Adrenal gland (tissue), 12 donors: ENCODE measurements around the gene APLN. TPM values are rescaled to one million over a fixed set of nuclear protein-coding genes. Genes with fewer than 3 reads are reported as not detected.

Experiments
- DNase-seq, 7 donors: peaks; one replicate each; pipeline ENCODE4 v3.0.0-alpha.2; 2019 to 2020
- H3K27ac ChIP-seq, 5 donors: fragments of 200-600 bp; sonication (generic) in 4 of 5; 1 replicate in 3 of 5; 2 replicates in 2 of 5; pipeline versions ENCODE4 v1.5.1 to v1.8.0; 2016 to 2020; ENCODE audit warnings: mild to moderate bottlenecking in 1 of 5
- H3K27me3 ChIP-seq: fragments of 200-600 bp; 2 replicates; pipeline ENCODE4 v1.8.0; 2021
- H3K36me3 ChIP-seq, 2 donors: fragments of 200-600 bp; replicated peaks in 1 of 2; 1 replicate in 1 of 2; 2 replicates in 1 of 2; pipeline versions ENCODE4 v1.5.1 to v1.8.0; 2018 to 2022
- H3K4me1 ChIP-seq, 2 donors: fragments of 200-600 bp; replicated peaks in 1 of 2; 1 replicate in 1 of 2; 2 replicates in 1 of 2; pipeline versions ENCODE4 v1.5.1 to v1.8.0; 2018 to 2021
- H3K4me3 ChIP-seq, 4 donors: fragments of 200-600 bp; sonication (generic) in 3 of 4; one replicate each; pipeline ENCODE4 v1.5.1; 2016 to 2018
- H3K9me3 ChIP-seq, 3 donors: fragments of 200-600 bp; sonication (generic) in 1 of 3; replicated peaks in 1 of 3; 1 replicate in 2 of 3; 2 replicates in 1 of 3; pipeline versions ENCODE4 v1.5.1 to v1.8.0; 2016 to 2021
- CTCF ChIP-seq, 6 experiments: fragments of 450-650 bp in 4 of 6; fragments of 200-600 bp in 2 of 6; sonication (generic) in 1 of 6; IDR thresholded peaks; 1 replicate in 5 of 6; 2 replicates in 1 of 6; pipeline versions ENCODE4 v1.5.1 to v1.8.0; 2016 to 2021; ENCODE audit warnings: antibody characterized with exemption in 6 of 6, mild to moderate bottlenecking in 2 of 6, moderate library complexity in 1 of 6
- POLR2A ChIP-seq, 2 donors: fragments of 450-650 bp; IDR thresholded peaks; one replicate each; pipeline ENCODE4 v1.6.1; 2017; ENCODE audit warnings: antibody characterized with exemption in 2 of 2, mild to moderate bottlenecking in 2 of 2, moderate library complexity in 1 of 2
- WGBS, 4 donors: extraction: QIAGEN DNeasy Blood & Tissue Kit in 2 of 4; methylation state at CpG; one replicate each; pipeline versions ENCODE4 v1.1.5 to v1.1.7; 2013 to 2017; 5-methylcytosine and 5-hydroxymethylcytosine counted together
- intact Hi-C, 2 donors: fragments of 100-400 bp; cut with DNase I; formaldehyde crosslinking; loops; one replicate each; pipeline versions ENCODE4 v1.14.1 to v1.15.0; 2022 to 2023
- polyA plus RNA-seq, 3 donors: library from polyadenylated mRNA; stranded (reverse); fragments of 200-250 nt in 2 of 3; fragments of 350-450 nt in 1 of 3; fragmentation: Illumina TruSeq in 1 of 3; extraction: RNeasy Lipid Tissue Mini Kit (QIAGEN cat#74804) in 1 of 3; gene quantifications; one replicate each; pipeline ENCODE4 v1.2.3, GENCODE V29; 2013 to 2014
- total RNA-seq, 9 donors: library from RNA; depleted of rRNA in 4 of 9; stranded (reverse); fragments of >200 nt in 4 of 9; fragments of 120-200 nt in 1 of 9; fragmentation: NEBNext Ultra II Directional in 1 of 9; extraction: Animal tissue kit (Norgen Biotek cat#: 25700) in 1 of 9; gene quantifications; one replicate each; pipeline versions ENCODE4 v1.1.0 to v1.2.4, GENCODE V29; 2013 to 2023
- donor health status: healthy with polysubstance abuse.
- donor health status: Bipolar disorder and iron deficiency.
- donor health status: DM: yes; HTN: yes; CAD: no.
- donor health status: DM: no; HTN: no; CAD: no.
- donor health status: DM: no; HTN: no; CAD: no.
- donor health status: DM: yes; HTN: yes; CAD: no.

The APLN gene
- total and polyA plus RNA-seq, 12 donors, result 0.67 to 27.5 (median 5.6) TPM

- no peak overlapping the region for H3K27ac ChIP-seq
- no peaks in the 10 kb centered on the region for H3K27me3 ChIP-seq
- TF ChIP-seq CTCF (IDR thresholded peaks at IDR 0.05) (no peak), POLR2A (IDR thresholded peaks at IDR 0.05) (no peak)
- H3K9me3 ChIP-seq, result no peaks in the 10 kb centered on the region
- intact Hi-C loops, result loop anchor here in 1 of 2 donors (10.0 kb wide), 1 partner anchor 280 kb away; no protein-coding TSS in a partner anchor
- 77 to 87% (median 83%) methylated on average over 2 to 5 of the region's 5 CpGs for WGBS, 4 donors
- no peak overlapping the region for H3K4me3 ChIP-seq
- DNase-seq, result no peak
- no peaks in the 10 kb centered on the region for H3K36me3 ChIP-seq
- no peaks in the 10 kb centered on the region for H3K4me1 ChIP-seq
Measured at GRCh38 chrX:129614481-129615255, 40.1 kb downstream of the APLN start.

- Histone ChIP-seq H3K9me3 (no peaks in the 10 kb centered on the region), H3K27me3 (no peaks in the 10 kb centered on the region), H3K27ac (no peak overlapping the region), H3K4me1 (no peaks in the 10 kb centered on the region), H3K36me3 (no peaks in the 10 kb centered on the region), H3K4me3 (no peak overlapping the region)
- DNase-seq, result no peak
- TF ChIP-seq POLR2A (IDR thresholded peaks at IDR 0.05) (no peak), CTCF (IDR thresholded peaks at IDR 0.05) (no peak)
- intact Hi-C loops, result loop anchor here in 1 of 2 donors (10.0 kb wide), 1 partner anchor 281 kb away; no protein-coding TSS in a partner anchor
Measured at GRCh38 chrX:129613596-129613995, 41.2 kb downstream of the APLN start.

GRCh38 chrX:129612396-129612795 lies 42.4 kb downstream of the APLN start:
- WGBS, 4 donors, result 58 to 84% (median 83%) methylated on average over 2 of the region's 2 CpGs; no CpG with 5 or more reads in 1 of the 4 donors
- no peak for TF ChIP-seq CTCF (IDR thresholded peaks at IDR 0.05)
- no peak for TF ChIP-seq POLR2A (IDR thresholded peaks at IDR 0.05)
- no peaks in the 10 kb centered on the region for H3K9me3 ChIP-seq
- no peak for DNase-seq
- H3K4me1 ChIP-seq, result no peaks in the 10 kb centered on the region
- no peaks in the 10 kb centered on the region for H3K36me3 ChIP-seq
- intact Hi-C loops, result loop anchor here in 1 of 2 donors (10.0 kb wide), 1 partner anchor 282 kb away; no protein-coding TSS in a partner anchor
- H3K4me3 ChIP-seq, result no peak overlapping the region
- no peaks in the 10 kb centered on the region for H3K27me3 ChIP-seq
- H3K27ac ChIP-seq, result no peak overlapping the region

- Histone ChIP-seq H3K27me3 (no peaks in the 10 kb centered on the region), H3K4me1 (peaks cover 0 to 4% of the 10 kb centered on the region in 2 donors), H3K36me3 (no peaks in the 10 kb centered on the region), H3K4me3 (no peak overlapping the region), H3K9me3 (no peaks in the 10 kb centered on the region), H3K27ac (no peak overlapping the region)
- TF ChIP-seq POLR2A (IDR thresholded peaks at IDR 0.05), result no peak
- TF ChIP-seq CTCF (IDR thresholded peaks at IDR 0.05), result no peak
- intact Hi-C loops, result loop anchor here in 1 of 2 donors (10.0 kb wide), 2 partner anchors 215 to 455 kb away; no protein-coding TSS in a partner anchor
- 52 to 82% (median 67%) methylated on average over 1 of the region's 1 CpG for WGBS, 4 donors
- DNase-seq, result no peak
Measured at GRCh38 chrX:129609395-129609794, 45.4 kb downstream of the APLN start.
